ENCODE results near the gene MIER3.

- no peak for TF ChIP-seq POLR2AphosphoS5 (IDR thresholded peaks at IDR 0.05; ENCODE audit: borderline replicate concordance, low read depth, low read length)
- TF ChIP-seq EZH2 (IDR thresholded peaks at IDR 0.05), result no peak
These were observed 4.9 kb downstream of the MIER3 start for GRCh38 chr5:56947052-56947451.

All from SK-N-MC (cell line).